Small intestine (tissue), 7 donors: Measurements from ENCODE around the gene ABI2. TPM values are rescaled to one million over a fixed set of nuclear protein-coding genes. Genes with fewer than 3 reads are reported as not detected.
"Not testable (repeated sequence)": the region's sequence is repeated elsewhere in the genome, so short reads cannot be mapped to it uniquely, and the experiment has no call there.

ENCODE experiments used
- DNase-seq, 2 donors: peaks; one replicate each; pipeline versions ENCODE4 v3.0.0 to v3.0.0-alpha.2; 2013
- FAIRE-seq: peaks from 2 replicates; lab custom pipeline; 2012; peaks lifted over from hg19 to GRCh38; lab: Jason Lieb, UNC
- H3K27ac ChIP-seq, 3 donors: one replicate each; pipeline ENCODE4 v1.5.1; 2013; ENCODE audit warnings: low read length in 2 of 3, mild to moderate bottlenecking in 2 of 3, control low read depth in 1 of 3, inconsistent platforms in 1 of 3, low read depth in 1 of 3, moderate library complexity in 1 of 3
- H3K27me3 ChIP-seq, 3 donors: one replicate each; pipeline ENCODE4 v1.6.1; 2013; ENCODE audit warnings: low read length in 3 of 3, inconsistent platforms in 1 of 3; ENCODE audit not compliant: control insufficient read depth in 3 of 3, insufficient read depth in 3 of 3
- H3K36me3 ChIP-seq, 3 donors: one replicate each; pipeline ENCODE4 v1.6.1; 2013; ENCODE audit warnings: low read length in 3 of 3, inconsistent platforms in 1 of 3, low read depth in 1 of 3, mild to moderate bottlenecking in 1 of 3, moderate library complexity in 1 of 3; ENCODE audit not compliant: control insufficient read depth in 3 of 3, insufficient read depth in 2 of 3
- H3K4me1 ChIP-seq, 3 donors: one replicate each; pipeline ENCODE4 v1.6.1; 2013; ENCODE audit warnings: low read length in 2 of 3, inconsistent platforms in 1 of 3, low read depth in 1 of 3, mild to moderate bottlenecking in 1 of 3, moderate library complexity in 1 of 3; ENCODE audit not compliant: control insufficient read depth in 3 of 3, insufficient read depth in 2 of 3
- H3K4me3 ChIP-seq, 3 donors: one replicate each; pipeline ENCODE4 v1.5.1; 2013; ENCODE audit warnings: low read length in 3 of 3, control low read depth in 1 of 3, inconsistent platforms in 1 of 3, low read depth in 1 of 3, mild to moderate bottlenecking in 1 of 3, moderate library complexity in 1 of 3
- H3K9me3 ChIP-seq, 2 donors: one replicate each; pipeline ENCODE4 v1.6.1; 2013; ENCODE audit warnings: low read depth in 1 of 2, low read length in 1 of 2; ENCODE audit not compliant: control insufficient read depth in 2 of 2, insufficient read depth in 1 of 2
- WGBS, 3 donors: extraction: QIAGEN DNeasy Blood & Tissue Kit; methylation state at CpG; one replicate each; pipeline ENCODE4 v1.1.7; 2013; 5-methylcytosine and 5-hydroxymethylcytosine counted together
- polyA plus RNA-seq, 4 donors: library from polyadenylated mRNA; stranded (reverse) in 3 of 4; unstranded in 1 of 4; fragments of 200-250 nt in 3 of 4; fragments of 120-200 nt in 1 of 4; gene quantifications; one replicate each; pipeline versions ENCODE4 v1.2.1 to v1.2.3, GENCODE V29; 2013
- donor health status: healthy with polysubstance abuse.
- donor health status: control.
- donor health status: control.
- donor health status: Bipolar disorder and iron deficiency.
- donor health status: healthy.

The ABI2 gene
- polyA plus RNA-seq, 4 donors = 0.67 to 21.1 (median 11.8) TPM

- Histone ChIP-seq H3K36me3 (peaks cover 8 to 13% (median 9%) of the 10 kb centered on the region in 3 donors), H3K9me3 (peaks cover 0 to 5% of the 10 kb centered on the region in 2 donors), H3K4me3 (no peak overlapping the region), H3K4me1 (no peaks in the 10 kb centered on the region), H3K27ac (no peak overlapping the region), H3K27me3 (no peaks in the 10 kb centered on the region)
- no peak for FAIRE-seq
- no peak for DNase-seq
Observed at GRCh38 chr2:203413796-203414195, 85.6 kb downstream of the ABI2 start.

- FAIRE-seq = no peak
- Histone ChIP-seq H3K27ac (no peak overlapping the region), H3K4me3 (no peak overlapping the region), H3K4me1 (no peaks in the 10 kb centered on the region), H3K27me3 (no peaks in the 10 kb centered on the region), H3K36me3 (peaks cover 4 to 26% (median 5%) of the 10 kb centered on the region in 3 donors), H3K9me3 (peaks cover 0 to 7% of the 10 kb centered on the region in 2 donors)
- DNase-seq = no peak
- WGBS, 3 donors = 93 to 97% (median 96%) methylated on average over 8 of the region's 8 CpGs
Observed at GRCh38 chr2:203418271-203418670, 90.1 kb downstream of the ABI2 start.

- Histone ChIP-seq H3K4me3 (no peak overlapping the region), H3K27me3 (no peaks in the 10 kb centered on the region), H3K9me3 (no peaks in the 10 kb centered on the region), H3K36me3 (peaks cover 0 to 10% (median 1%) of the 10 kb centered on the region in 3 donors), H3K4me1 (no peaks in the 10 kb centered on the region), H3K27ac (no peak overlapping the region)
- 82 to 96% (median 86%) methylated on average over 2 of the region's 2 CpGs for WGBS, 3 donors
- DNase-seq (no peak), FAIRE-seq (no peak)
Observed at GRCh38 chr2:203427061-203427460, 98.9 kb downstream of the ABI2 start.

- H3K27ac ChIP-seq, DNase-seq, FAIRE-seq, H3K9me3 ChIP-seq, H3K36me3 ChIP-seq, H3K4me1 ChIP-seq, H3K27me3 ChIP-seq, H3K4me3 ChIP-seq: not testable (repeated sequence)
- WGBS, 3 donors = 94 to 100% (median 98%) methylated on average over 4 of the region's 4 CpGs
Observed at GRCh38 chr2:203429643-203430042, 101.4 kb downstream of the ABI2 start.

GRCh38 chr2:203431391-203432185, 103.4 kb downstream of the ABI2 start:
- H3K4me1 ChIP-seq = no peaks in the 10 kb centered on the region

DNA sequence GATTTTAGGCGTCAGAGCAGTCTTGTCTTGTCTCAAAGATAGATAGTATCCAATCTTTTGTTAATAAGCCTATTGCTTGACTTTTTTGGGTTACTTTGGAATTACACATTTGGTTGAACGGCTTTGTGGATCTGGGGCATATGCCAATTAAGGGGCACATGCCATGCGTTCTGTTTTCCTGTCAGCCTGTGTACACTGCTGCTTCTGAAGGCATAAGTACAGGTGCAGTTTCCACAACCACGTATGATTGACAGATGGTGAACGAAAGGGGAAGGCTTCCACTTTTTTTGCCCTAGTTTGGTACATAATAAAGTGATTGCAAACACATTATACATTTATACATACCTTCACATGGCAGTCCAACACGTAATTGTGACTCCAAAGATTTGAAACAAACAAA, 104.6 kb downstream of the ABI2 start:
- H3K27ac ChIP-seq = peak overlapping the region in 1 of 3 donors; percentile 4
- peaks cover 0 to 7% (median 4%) of the 10 kb centered on the region in 3 donors for H3K36me3 ChIP-seq
- FAIRE-seq (no peak), DNase-seq (no peak)
- no peak overlapping the region for H3K4me3 ChIP-seq
- H3K27me3 ChIP-seq = no peaks in the 10 kb centered on the region
- 42 to 72% (median 65%) methylated on average over 6 of the region's 6 CpGs for WGBS, 3 donors
- H3K9me3 ChIP-seq = no peaks in the 10 kb centered on the region
- no peaks in the 10 kb centered on the region for H3K4me1 ChIP-seq

More at GRCh38 chr2:203431391-203432185, 103.4 kb downstream of the ABI2 start:
- Histone ChIP-seq H3K27me3 (no peaks in the 10 kb centered on the region), H3K27ac (no peak overlapping the region), H3K9me3 (no peaks in the 10 kb centered on the region), H3K4me3 (no peak overlapping the region), H3K36me3 (peaks cover 0 to 7% (median 4%) of the 10 kb centered on the region in 3 donors)
- FAIRE-seq (peak; percentile 61), DNase-seq (peak; percentile 14 to 55)
- WGBS, 3 donors = 27 to 63% (median 56%) methylated on average over 5 of the region's 5 CpGs

GRCh38 chr2:203436496-203436895, 108.3 kb downstream of the ABI2 start:
- no peak for FAIRE-seq
- DNase-seq = no peak
- Histone ChIP-seq H3K4me1 (no peaks in the 10 kb centered on the region), H3K27me3 (no peaks in the 10 kb centered on the region), H3K27ac (no peak overlapping the region), H3K4me3 (no peak overlapping the region), H3K9me3 (no peaks in the 10 kb centered on the region), H3K36me3 (peaks cover 0 to 21% (median 19%) of the 10 kb centered on the region in 3 donors)
- 84 to 93% (median 87%) methylated on average over 2 of the region's 2 CpGs for WGBS, 3 donors

GRCh38 chr2:203437511-203437910, 109.3 kb downstream of the ABI2 start:
- no peaks in the 10 kb centered on the region for H3K4me1 ChIP-seq
- FAIRE-seq = no peak

More at GRCh38 chr2:203437511-203437910, 109.3 kb downstream of the ABI2 start:
- DNase-seq = no peak
- Histone ChIP-seq H3K27ac (no peak overlapping the region), H3K4me3 (no peak overlapping the region), H3K36me3 (peaks cover 0 to 27% (median 21%) of the 10 kb centered on the region in 3 donors), H3K27me3 (no peaks in the 10 kb centered on the region), H3K9me3 (no peaks in the 10 kb centered on the region)
- 90 to 92% (median 91%) methylated on average over 4 of the region's 4 CpGs for WGBS, 3 donors
